Mesendoderm (in vitro differentiated cells): ENCODE results near the gene NRP1.
A peak's percentile ranks its signal among the peaks of the same experiment; 100 is the strongest.

Experiments
- DNase-seq: peaks from one replicate; pipeline ENCODE4 v3.0.0; 2013
- H2AK5ac ChIP-seq: 2 replicates; pipeline ENCODE4 v1.6.1; 2013; ENCODE audit warnings: low read length, inconsistent platforms
- H2BK120ac ChIP-seq: 2 replicates; pipeline ENCODE4 v1.6.1; 2013; ENCODE audit warnings: low read depth, mild to moderate bottlenecking, low read length, moderate library complexity, mixed read lengths
- H2BK15ac ChIP-seq: replicated peaks from 2 replicates; pipeline ENCODE4 v1.6.1; 2013; ENCODE audit warnings: low read depth, mild to moderate bottlenecking, moderate library complexity
- H2BK5ac ChIP-seq: 2 replicates; pipeline ENCODE4 v1.6.1; 2013; ENCODE audit warnings: low read length, inconsistent platforms
- H3K18ac ChIP-seq: 2 replicates; pipeline ENCODE4 v1.6.1; 2013; ENCODE audit warnings: mild to moderate bottlenecking, low read length, mixed read lengths
- H3K23ac ChIP-seq: one replicate; pipeline ENCODE4 v1.6.1; 2013; ENCODE audit warnings: low read length
- H3K27ac ChIP-seq: 2 replicates; pipeline ENCODE4 v1.5.1; 2013; ENCODE audit warnings: low read depth, mild to moderate bottlenecking, inconsistent platforms, low read length, moderate library complexity
- H3K27me3 ChIP-seq: 2 replicates; pipeline ENCODE4 v1.6.1; 2013; ENCODE audit warnings: low read length, control low read depth, mild to moderate bottlenecking, inconsistent platforms; ENCODE audit not compliant: insufficient read depth, poor library complexity
- H3K36me3 ChIP-seq: 2 replicates; pipeline ENCODE4 v1.6.1; 2013; ENCODE audit warnings: low read length, inconsistent platforms; ENCODE audit not compliant: control insufficient read depth, insufficient read depth
- H3K4ac ChIP-seq: one replicate; pipeline ENCODE4 v1.6.1; 2013; ENCODE audit warnings: low read depth, mild to moderate bottlenecking, low read length, moderate library complexity
- H3K4me1 ChIP-seq: 2 replicates; pipeline ENCODE4 v1.6.1; 2013; ENCODE audit warnings: low read depth, low read length, inconsistent platforms; ENCODE audit not compliant: control insufficient read depth
- H3K4me2 ChIP-seq: 2 replicates; pipeline ENCODE4 v1.6.1; 2013; ENCODE audit warnings: low read length
- H3K4me3 ChIP-seq: 2 replicates; pipeline ENCODE4 v1.5.1; 2013; ENCODE audit warnings: mild to moderate bottlenecking, low read length
- H3K56ac ChIP-seq: one replicate; pipeline ENCODE4 v1.6.1; 2013; ENCODE audit warnings: low read length
- H3K79me1 ChIP-seq: 2 replicates; pipeline ENCODE4 v1.6.1; 2013; ENCODE audit warnings: low read length, inconsistent platforms
- H3K79me2 ChIP-seq: 2 replicates; pipeline ENCODE4 v1.6.1; 2013; ENCODE audit warnings: mild to moderate bottlenecking, low read length; ENCODE audit not compliant: control insufficient read depth, insufficient read depth
- H3K9ac ChIP-seq: 2 replicates; pipeline ENCODE4 v1.6.1; 2013; ENCODE audit warnings: low read length, inconsistent platforms
- H4K5ac ChIP-seq: one replicate; pipeline ENCODE4 v1.6.1; 2013; ENCODE audit warnings: low read length
- H4K8ac ChIP-seq: one replicate; pipeline ENCODE4 v1.6.1; 2013; ENCODE audit warnings: low read depth, mild to moderate bottlenecking, control low read depth, low read length, moderate library complexity
- WGBS: extraction: QIAGEN DNeasy Blood & Tissue Kit; methylation state at CpG from one replicate; pipeline ENCODE4 v1.1.7; 2013; ENCODE audit warnings: low lambda C conversion rate, missing lambda C conversion rate; ENCODE audit not compliant: insufficient coverage; ENCODE audit errors: extremely low coverage; 5-methylcytosine and 5-hydroxymethylcytosine counted together

NRP1 gene

GRCh38 chr10:33293531-33294170 is 40.8 kb downstream of the NRP1 start:
- Histone ChIP-seq H3K79me2 (no peaks in the 10 kb centered on the region), H3K4me2 (no peak overlapping the region), H2BK120ac (no peak overlapping the region), H3K79me1 (no peaks in the 10 kb centered on the region), H4K8ac (no peak overlapping the region), H4K5ac (no peak overlapping the region), H3K27me3 (no peaks in the 10 kb centered on the region), H3K9ac (no peak overlapping the region), H3K23ac (no peak overlapping the region), H2BK5ac (no peak overlapping the region), H3K27ac (no peak overlapping the region), H3K18ac (no peak overlapping the region), H3K56ac (no peak overlapping the region), H3K4me3 (no peak overlapping the region), H2BK15ac (no peak overlapping the region), H2AK5ac (no peak overlapping the region), H3K4me1 (no peaks in the 10 kb centered on the region), H3K36me3 (no peaks in the 10 kb centered on the region), H3K4ac (no peak overlapping the region)
- DNase-seq = no peak
- no CpG with 5 or more reads among the region's 14 CpGs for WGBS

- no peaks in the 10 kb centered on the region for H3K27me3 ChIP-seq
- no peaks in the 10 kb centered on the region for H3K36me3 ChIP-seq
- no peak overlapping the region for H2BK5ac ChIP-seq
- no peak overlapping the region for H3K9ac ChIP-seq
- DNase-seq = no peak
- H3K4ac ChIP-seq = no peak overlapping the region
- H3K23ac ChIP-seq = no peak overlapping the region
- H3K4me2 ChIP-seq = no peak overlapping the region
- no CpG with 5 or more reads among the region's 3 CpGs for WGBS
- no peak overlapping the region for H3K56ac ChIP-seq
- no peak overlapping the region for H2BK120ac ChIP-seq
- H2AK5ac ChIP-seq = no peak overlapping the region
- H4K8ac ChIP-seq = no peak overlapping the region
- no peaks in the 10 kb centered on the region for H3K4me1 ChIP-seq
- no peak overlapping the region for H3K18ac ChIP-seq
- H3K27ac ChIP-seq = no peak overlapping the region
- H3K79me2 ChIP-seq = no peaks in the 10 kb centered on the region
- H3K79me1 ChIP-seq = no peaks in the 10 kb centered on the region
- H2BK15ac ChIP-seq = no peak overlapping the region
- H3K4me3 ChIP-seq = no peak overlapping the region
- H4K5ac ChIP-seq = no peak overlapping the region
Observed at GRCh38 chr10:33293076-33293475, 41.4 kb downstream of the NRP1 start.

GRCh38 chr10:33291053-33291592 is 43.3 kb downstream of the NRP1 start:
- Histone ChIP-seq H3K4me3 (no peak overlapping the region), H3K4me2 (no peak overlapping the region), H3K79me1 (no peaks in the 10 kb centered on the region), H3K79me2 (no peaks in the 10 kb centered on the region), H2BK15ac (no peak overlapping the region), H3K27ac (no peak overlapping the region), H3K56ac (no peak overlapping the region), H4K8ac (peak overlapping the region; percentile 28), H3K23ac (no peak overlapping the region), H4K5ac (no peak overlapping the region), H3K18ac (peak overlapping the region; percentile 18), H3K4me1 (no peaks in the 10 kb centered on the region), H3K27me3 (no peaks in the 10 kb centered on the region), H2BK120ac (peak overlapping the region; percentile 28), H3K4ac (no peak overlapping the region), H2BK5ac (no peak overlapping the region), H3K9ac (no peak overlapping the region), H2AK5ac (no peak overlapping the region), H3K36me3 (no peaks in the 10 kb centered on the region)
- DNase-seq = no peak
- no CpG with 5 or more reads among the region's 5 CpGs for WGBS

DNA sequence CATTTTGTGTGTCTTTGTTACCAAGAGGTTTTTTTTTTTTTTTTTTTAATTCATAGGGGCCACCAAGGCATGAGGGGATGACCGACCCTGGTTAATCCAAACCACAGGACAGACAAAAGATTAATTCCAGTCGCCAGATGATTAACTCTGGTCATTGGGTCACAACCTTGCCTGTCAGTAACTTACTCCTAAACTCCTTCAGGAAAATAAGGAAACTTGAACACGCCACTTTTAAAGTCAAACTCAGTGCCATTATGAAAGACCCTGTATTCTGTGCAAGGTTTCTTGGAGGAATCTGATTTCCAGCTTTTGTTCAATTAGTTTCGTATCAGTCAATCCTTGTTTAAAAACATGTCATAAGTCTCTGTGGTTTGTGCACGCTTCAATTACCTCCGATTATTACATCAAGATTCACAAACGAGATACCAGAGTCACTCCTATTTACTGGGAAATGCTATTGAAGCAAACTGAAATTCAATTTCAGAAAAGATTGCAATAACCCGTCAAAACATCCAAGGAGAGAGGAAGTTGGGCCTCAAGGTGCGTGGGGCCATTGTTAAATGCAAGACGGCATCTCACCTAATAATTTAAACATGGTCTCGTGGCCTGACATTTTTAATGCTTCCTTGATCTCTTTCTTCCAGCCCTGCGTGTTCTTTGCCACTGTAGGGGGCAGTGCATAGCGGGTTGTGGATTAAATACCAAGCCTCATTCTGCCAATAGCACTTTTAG is 44.0 kb downstream of the NRP1 start:
- no peak overlapping the region for H3K56ac ChIP-seq
- H3K4me1 ChIP-seq = no peaks in the 10 kb centered on the region
- DNase-seq = no peak
- H4K8ac ChIP-seq = peak overlapping the region; percentile 28
- H3K27ac ChIP-seq = no peak overlapping the region
- H3K4me2 ChIP-seq = no peak overlapping the region
- no peak overlapping the region for H2BK120ac ChIP-seq
- H2BK5ac ChIP-seq = no peak overlapping the region
- no peak overlapping the region for H2BK15ac ChIP-seq
- no peak overlapping the region for H3K4me3 ChIP-seq
- H3K27me3 ChIP-seq = no peaks in the 10 kb centered on the region
- H2AK5ac ChIP-seq = no peak overlapping the region
- H4K5ac ChIP-seq = no peak overlapping the region
- no CpG with 5 or more reads among the region's 13 CpGs for WGBS
- no peak overlapping the region for H3K9ac ChIP-seq
- H3K79me1 ChIP-seq = no peaks in the 10 kb centered on the region
- peak overlapping the region; percentile 18 for H3K18ac ChIP-seq
- H3K79me2 ChIP-seq = no peaks in the 10 kb centered on the region
- H3K23ac ChIP-seq = no peak overlapping the region
- H3K36me3 ChIP-seq = no peaks in the 10 kb centered on the region
- no peak overlapping the region for H3K4ac ChIP-seq

- Histone ChIP-seq H3K4me1 (no peaks in the 10 kb centered on the region), H3K4me3 (no peak overlapping the region), H2BK15ac (no peak overlapping the region), H4K8ac (no peak overlapping the region), H2AK5ac (no peak overlapping the region), H3K27ac (no peak overlapping the region), H3K23ac (no peak overlapping the region), H2BK120ac (no peak overlapping the region), H3K36me3 (no peaks in the 10 kb centered on the region), H4K5ac (no peak overlapping the region), H3K4ac (no peak overlapping the region), H3K4me2 (no peak overlapping the region), H3K18ac (no peak overlapping the region), H3K9ac (no peak overlapping the region), H3K27me3 (no peaks in the 10 kb centered on the region), H3K79me1 (no peaks in the 10 kb centered on the region), H3K56ac (no peak overlapping the region), H2BK5ac (no peak overlapping the region), H3K79me2 (no peaks in the 10 kb centered on the region)
- no CpG with 5 or more reads among the region's 8 CpGs for WGBS
- no peak for DNase-seq
Observed at GRCh38 chr10:33289776-33290175, 44.7 kb downstream of the NRP1 start.
